A549 treated with CpdA at 1 μM for 4 hours (cell line): ENCODE results near the gene PBRM1. TPM values are rescaled to one million over a fixed set of nuclear protein-coding genes. Genes with fewer than 3 reads are reported as not detected.

Source experiments
- total RNA-seq: library from RNA; stranded (reverse); fragments of 200-300 nt; extraction: Qiagen RNA extraction; gene quantifications from 5 replicates; pipeline ENCODE4 v1.2.3, GENCODE V29; 2022; ENCODE audit warnings: low read depth

The PBRM1 gene
- 11.2 to 15.4 TPM (median 15.0 TPM) in 5 replicates for total RNA-seq

DNA sequence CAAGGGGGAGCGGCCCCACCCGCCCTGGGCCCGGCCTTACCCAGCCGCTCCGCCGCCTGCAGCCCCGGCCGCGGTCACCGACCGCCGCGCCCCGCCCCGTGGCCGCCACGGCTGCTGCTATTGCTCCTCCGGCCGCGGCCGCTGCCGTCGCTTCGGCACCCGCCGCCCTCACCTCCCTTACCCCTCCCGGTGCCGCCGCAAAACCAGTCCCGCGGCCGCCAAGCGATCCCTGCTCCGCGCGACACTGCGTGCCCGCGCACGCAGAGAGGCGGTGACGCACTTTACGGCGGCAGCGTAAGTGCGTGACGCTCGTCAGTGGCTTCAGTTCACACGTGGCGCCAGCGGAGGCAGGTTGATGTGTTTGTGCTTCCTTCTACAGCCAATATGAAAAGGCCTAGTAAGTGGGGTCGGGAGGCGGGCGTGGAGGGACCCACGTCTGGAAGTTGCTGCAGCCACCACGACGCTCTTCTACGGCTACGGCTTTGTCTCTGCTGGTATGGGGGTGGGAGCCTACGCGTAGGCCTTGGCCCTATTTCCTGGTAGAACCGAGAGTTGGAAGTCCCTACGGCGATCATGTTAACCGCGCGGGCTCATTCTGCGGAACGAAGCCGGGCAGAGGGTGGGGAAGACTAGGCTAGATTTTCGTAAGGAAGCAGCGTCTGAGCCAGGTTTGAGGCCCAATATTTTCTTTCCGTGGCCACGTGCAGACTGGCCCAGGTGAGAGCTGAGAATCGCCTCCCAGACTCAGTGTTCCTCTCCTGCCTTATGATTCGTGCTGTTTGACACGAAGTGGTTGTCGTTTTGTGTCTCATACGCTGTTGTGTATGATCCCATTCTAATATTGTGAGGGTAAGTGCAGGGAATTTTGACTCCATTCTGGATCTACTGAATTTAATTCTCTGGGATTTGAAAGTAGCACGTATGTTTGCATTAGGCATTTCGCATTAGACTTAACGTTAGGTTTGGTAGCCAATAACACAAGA is at the start of gene PBRM1, which contains the start of gene GNL3:
Gene PBRM1, minus strand, starts transcription at position 205 of the 983 bp plus-strand sequence.
Gene GNL3, plus strand, starts transcription at position 324 of the 983 bp plus-strand sequence. Its CDS starts 61 bp downstream, at position 385.

DNA sequence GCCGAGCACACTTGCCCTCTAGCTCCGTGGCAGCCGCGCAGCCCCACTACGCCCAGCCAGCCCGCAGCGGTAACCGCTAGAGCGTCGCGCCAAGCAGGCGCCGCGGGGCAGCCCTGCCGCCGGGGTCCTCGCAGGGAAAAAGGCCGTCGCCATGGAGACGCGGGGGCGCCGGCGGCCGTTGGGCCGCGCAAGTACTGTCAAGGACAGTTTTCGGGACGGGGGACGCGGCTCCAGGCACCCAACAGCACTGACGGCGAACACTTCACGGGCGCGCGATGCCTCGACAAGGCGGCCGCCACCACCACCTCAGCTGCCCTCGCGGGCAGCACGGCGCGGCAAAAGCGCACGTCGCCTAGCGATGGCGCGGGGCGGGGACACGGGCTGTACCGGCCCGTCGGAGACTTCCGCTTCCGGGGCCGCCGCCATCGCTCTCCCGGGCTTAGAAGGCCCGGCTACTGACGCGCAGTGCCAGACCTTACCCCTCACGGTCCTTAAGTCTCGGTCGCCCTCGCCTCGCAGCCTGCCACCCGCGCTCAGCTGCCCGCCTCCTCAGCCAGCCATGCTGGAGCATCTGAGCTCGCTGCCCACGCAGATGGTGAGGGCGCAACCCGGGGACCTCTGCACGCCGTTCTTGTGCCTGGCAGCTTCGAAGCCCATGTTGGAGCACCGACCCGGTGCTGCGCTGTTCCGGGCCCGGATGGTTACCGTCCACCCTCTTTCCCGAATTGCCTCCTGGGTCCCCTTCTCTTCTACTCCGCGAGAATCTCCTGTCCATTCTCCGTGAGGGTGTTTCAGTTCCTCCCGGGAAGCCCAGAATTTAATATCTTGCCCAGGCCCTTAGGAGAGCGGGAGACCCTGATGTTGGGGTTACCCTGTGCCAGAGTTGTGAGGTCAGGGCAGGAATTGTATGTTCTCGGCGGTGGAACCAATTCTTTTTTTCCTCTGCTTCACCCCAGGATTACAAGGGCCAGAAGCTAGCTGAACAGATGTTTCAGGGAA is 20.3 kb upstream of the PBRM1 start, which contains the start of the genes GLT8D1 and SPCS1:
Gene GLT8D1, minus strand, starts transcription at position 104 of the 999 bp plus-strand sequence. CDS start 5,331 bp downstream, outside the sequence.
Gene SPCS1, plus strand, starts transcription at position 419 of the 999 bp plus-strand sequence. Its CDS starts 141 bp downstream, at position 560.

DNA sequence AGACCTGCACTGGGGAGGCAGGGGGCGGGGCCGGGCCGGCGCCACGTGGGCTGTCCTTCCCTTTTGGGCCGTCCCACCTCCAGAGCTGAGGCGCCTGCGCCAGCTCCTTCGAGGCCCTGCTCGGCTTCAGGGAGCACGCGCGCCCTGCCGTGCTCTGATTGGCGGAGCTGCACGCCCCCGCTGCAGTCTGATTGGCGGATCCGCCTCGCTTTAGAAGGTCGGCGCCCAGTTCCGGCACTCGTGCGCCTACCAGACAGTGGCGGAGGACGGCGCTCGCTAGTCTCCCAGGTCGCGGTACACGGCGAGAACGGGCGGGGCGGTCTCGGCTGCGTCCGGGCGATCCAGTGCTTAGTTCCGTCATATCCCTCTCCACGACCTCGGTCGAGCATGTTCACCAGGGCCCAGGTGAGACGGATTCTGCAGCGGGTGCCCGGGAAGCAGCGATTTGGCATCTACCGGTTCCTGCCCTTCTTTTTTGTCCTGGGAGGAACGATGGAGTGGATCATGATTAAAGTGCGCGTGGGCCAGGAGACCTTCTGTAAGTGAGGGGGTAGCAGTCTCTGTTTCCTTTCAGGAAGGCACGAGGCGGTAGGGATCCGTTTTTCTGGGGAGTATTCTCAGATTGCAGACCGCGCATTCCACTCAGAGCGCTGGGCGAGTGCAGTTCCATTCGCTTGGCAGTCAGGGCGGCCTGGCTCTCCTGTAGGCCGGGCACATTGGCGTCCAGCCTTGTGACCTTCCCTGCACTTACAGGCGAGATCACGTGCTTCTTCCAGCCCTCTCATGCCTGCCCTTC is 149.1 kb downstream of the PBRM1 start, which contains the start of gene UQCC5:
Gene UQCC5, plus strand, starts transcription at position 237 of the 796 bp plus-strand sequence. Its CDS starts 151 bp downstream, at position 388.

DNA sequence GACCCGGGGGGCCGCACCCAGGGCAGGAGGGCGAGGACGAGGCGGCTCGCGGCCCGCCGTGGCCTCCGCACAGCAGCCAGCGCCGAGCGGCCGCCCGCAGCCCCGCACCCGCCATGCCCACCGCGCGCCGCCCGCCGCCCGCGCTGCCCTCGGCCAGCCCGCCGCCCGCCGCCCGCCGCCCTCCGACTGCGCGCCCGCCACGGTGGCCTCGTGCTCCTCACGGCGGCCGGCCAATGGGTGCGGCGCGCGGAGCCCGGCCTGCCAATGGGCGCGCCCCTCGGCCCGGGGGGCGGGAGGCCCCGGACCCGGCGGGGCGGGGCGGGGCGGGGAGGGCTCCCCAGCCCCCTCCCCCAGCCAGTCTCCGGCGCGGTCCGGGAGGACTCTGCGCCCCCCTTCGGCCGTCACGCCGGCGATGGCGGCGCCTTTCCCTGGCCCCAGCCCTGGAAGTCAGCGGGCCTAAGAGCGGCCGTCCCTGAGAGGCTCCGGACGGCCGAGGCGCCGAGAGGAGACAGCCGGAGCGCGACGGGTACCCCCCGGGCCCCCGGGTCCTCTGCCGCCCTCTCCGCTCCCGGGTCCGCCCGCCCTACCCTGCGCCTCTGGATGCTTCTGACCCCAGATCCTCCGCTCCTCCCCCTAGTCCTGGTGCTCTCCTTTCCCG is 152.0 kb downstream of the PBRM1 start, which contains the start of gene NT5DC2:
Gene NT5DC2, minus strand, starts transcription at position 235 of the 658 bp plus-strand sequence. Its CDS starts 120 bp downstream, at position 115.

Other genes with a start within 250 kb of the PBRM1 start
- 0.05 to 0.15 TPM (median 0.10 TPM) in 5 replicates for gene SEMA3G, start 240.8 kb downstream of the PBRM1 start, total RNA-seq
- 1.2 to 1.5 TPM (median 1.4 TPM) in 5 replicates for gene TNNC1, start 231.9 kb downstream of the PBRM1 start, total RNA-seq
- gene NISCH, start 230.3 kb downstream of the PBRM1 start, total RNA-seq: 12.3 to 15.0 TPM (median 13.4 TPM) in 5 replicates
- gene STAB1, start 190.6 kb downstream of the PBRM1 start, total RNA-seq: 0.05 TPM in 1 of 5 replicates, not detected in the others
- gene NT5DC2, start 152.1 kb downstream of the PBRM1 start, total RNA-seq: 78.9 to 109 TPM (median 101 TPM) in 5 replicates
- gene UQCC5, start 149.3 kb downstream of the PBRM1 start, total RNA-seq: 50.9 to 73.7 TPM (median 62.1 TPM) in 5 replicates
- gene GNL3, start 119 bp upstream of the PBRM1 start, total RNA-seq: 96.1 to 184 TPM (median 103 TPM) in 5 replicates
- 34.1 to 43.1 TPM (median 37.2 TPM) in 5 replicates for gene GLT8D1, start 19.9 kb upstream of the PBRM1 start, total RNA-seq
- gene SPCS1, start 20.2 kb upstream of the PBRM1 start, total RNA-seq: 138 to 175 TPM (median 157 TPM) in 5 replicates
- gene NEK4, start 85.0 kb upstream of the PBRM1 start, total RNA-seq: 11.2 to 17.8 TPM (median 14.1 TPM) in 5 replicates
- not detected in 5 replicates for gene ITIH1, start 91.7 kb upstream of the PBRM1 start, total RNA-seq
- gene ITIH3, start 108.9 kb upstream of the PBRM1 start, total RNA-seq: 0.05 to 0.24 TPM in 2 of 5 replicates, not detected in the others
- 0.45 to 1.4 TPM (median 0.69 TPM) in 5 replicates for gene ITIH4, start 144.8 kb upstream of the PBRM1 start, total RNA-seq
- gene MUSTN1, start 149.1 kb upstream of the PBRM1 start, total RNA-seq: 0.52 TPM in 1 of 5 replicates, not detected in the others
- 6.7 to 9.6 TPM (median 8.7 TPM) in 5 replicates for gene STIMATE, start 211.6 kb upstream of the PBRM1 start, total RNA-seq